ENCODE results near the gene MSH3.

- TF ChIP-seq ZFP36 (IDR thresholded peaks at IDR 0.05; ENCODE audit: borderline replicate concordance, partially characterized antibody): no peak
- no peak for TF ChIP-seq CTCF (IDR thresholded peaks at IDR 0.05)
- no peak for TF ChIP-seq REST (IDR thresholded peaks at IDR 0.05)
- TF ChIP-seq HOXB5 (CRISPR knock-in tag; IDR thresholded peaks at IDR 0.05): no peak
- TF ChIP-seq CBX8 (IDR thresholded peaks at IDR 0.05): no peak
- TF ChIP-seq MYC (IDR thresholded peaks at IDR 0.05; ENCODE audit: borderline replicate concordance, low read length): no peak
- TF ChIP-seq PHF8 (IDR thresholded peaks at IDR 0.05; ENCODE audit: borderline replicate concordance, low read depth): no peak
These were observed 12.9 kb downstream of the MSH3 start for GRCh38 chr5:80667384-80667783.
